K562 (cell line): Measurements from ENCODE around the gene ICAM1. TPM values are rescaled to one million over a fixed set of nuclear protein-coding genes. Genes with fewer than 3 reads are reported as not detected.
A peak's percentile ranks its signal among the peaks of the same experiment; 100 is the strongest.

Experiments
- CTCFL ChIP-seq: IDR thresholded peaks from 2 replicates; pipeline ENCODE4 v1.6.1; 2011; ENCODE audit warnings: borderline replicate concordance, low read depth, mild to moderate bottlenecking, moderate library complexity, low read length; ENCODE audit not compliant: insufficient read depth, poor library complexity, severe bottlenecking
- EGR1 ChIP-seq: fragments of 450-650 bp; conservative IDR thresholded peaks from 2 replicates; pipeline ENCODE4 v1.6.1; 2017; ENCODE audit warnings: mild to moderate bottlenecking
- HMG20A ChIP-seq: fragments of 450-650 bp; formaldehyde crosslinking; conservative IDR thresholded peaks from 2 replicates; pipeline ENCODE4 v1.4.0; 2020; ENCODE audit warnings: mild to moderate bottlenecking, mixed read lengths
- MYNN ChIP-seq, 2 experiments: sonication (generic); formaldehyde crosslinking in 1 of 2; IDR thresholded peaks; 2 replicates each; pipeline versions ENCODE4 v1.5.0 to v1.6.1; 2016 to 2020; ENCODE audit warnings: antibody characterized with exemption in 1 of 2, missing genetic modification reagents in 1 of 2
- NFE2 ChIP-seq: IDR thresholded peaks from 2 replicates; pipeline ENCODE4 v1.6.1; 2014; ENCODE audit warnings: antibody characterized with exemption, low read depth
- POLR2A ChIP-seq: fragments of 450-650 bp; conservative IDR thresholded peaks from 2 replicates; pipeline ENCODE4 v1.6.1; 2016
- POLR2G ChIP-seq: fragments of 200-400 bp; formaldehyde crosslinking; IDR thresholded peaks from 2 replicates; pipeline ENCODE4 v1.6.1; 2017; ENCODE audit warnings: low read depth, mild to moderate bottlenecking, antibody characterized with exemption, low read length, moderate library complexity
- PRDM10 ChIP-seq: fragments of 450-650 bp; IDR thresholded peaks from 2 replicates; pipeline ENCODE4 v1.6.1; 2018; ENCODE audit not compliant: partially characterized antibody
- RBFOX2 ChIP-seq: fragments of 200-400 bp; formaldehyde crosslinking; IDR thresholded peaks from 2 replicates; pipeline ENCODE4 v1.6.1; 2017; ENCODE audit warnings: low read depth, mild to moderate bottlenecking, low read length, moderate library complexity
- TCF3 ChIP-seq: sonication (generic); formaldehyde crosslinking; IDR thresholded peaks from 2 replicates; pipeline ENCODE4 v1.4.0; 2020; ENCODE audit warnings: mild to moderate bottlenecking, missing genetic modification reagents
- polyA plus RNA-seq, 8 experiments: library from polyadenylated mRNA; depleted of rRNA in 4 of 8; stranded (reverse) in 5 of 8; unstranded in 3 of 8; fragments of >200 nt; fragmentation: Nextera tagmentation in 2 of 8; fragmentation: Illumina TruSeq in 1 of 8; extraction: Ambion mirVana in 2 of 8; extraction: Trizol in 1 of 8; gene quantifications; 2 replicates each; pipeline versions ENCODE4 v1.2.1 to v1.2.3, GENCODE V29; 2011 to 2014; ENCODE audit warnings: inconsistent platforms in 1 of 8, missing spikeins in 1 of 8
- total RNA-seq, 7 experiments: library from RNA; depleted of rRNA in 6 of 7; stranded (reverse); fragments of >200 nt in 6 of 7; fragmentation: Illumina TruSeq in 2 of 7; extraction: Trizol in 2 of 7; gene quantifications; 2 replicates each; pipeline versions ENCODE4 v1.2.1 to v1.2.3, GENCODE V29; 2011 to 2021; ENCODE audit warnings: low replicate concordance in 1 of 7
- TF ChIP-seq, protein P1 (sequence below), 2 experiments: fragments of 450-650 bp; formaldehyde crosslinking in 1 of 2; IDR thresholded peaks; 2 replicates each; pipeline versions ENCODE4 v1.4.0 to v1.6.1; 2014 to 2020; ENCODE audit warnings: mild to moderate bottlenecking in 2 of 2, borderline replicate concordance in 1 of 2, low read depth in 1 of 2

The ICAM1 gene
- total and polyA plus RNA-seq, 9 of the 15 experiments (the other 6 are each of a cell fraction or from before 2014, with no cell fraction given): 2.3 to 24.4 (median 13.4) TPM

DNA sequence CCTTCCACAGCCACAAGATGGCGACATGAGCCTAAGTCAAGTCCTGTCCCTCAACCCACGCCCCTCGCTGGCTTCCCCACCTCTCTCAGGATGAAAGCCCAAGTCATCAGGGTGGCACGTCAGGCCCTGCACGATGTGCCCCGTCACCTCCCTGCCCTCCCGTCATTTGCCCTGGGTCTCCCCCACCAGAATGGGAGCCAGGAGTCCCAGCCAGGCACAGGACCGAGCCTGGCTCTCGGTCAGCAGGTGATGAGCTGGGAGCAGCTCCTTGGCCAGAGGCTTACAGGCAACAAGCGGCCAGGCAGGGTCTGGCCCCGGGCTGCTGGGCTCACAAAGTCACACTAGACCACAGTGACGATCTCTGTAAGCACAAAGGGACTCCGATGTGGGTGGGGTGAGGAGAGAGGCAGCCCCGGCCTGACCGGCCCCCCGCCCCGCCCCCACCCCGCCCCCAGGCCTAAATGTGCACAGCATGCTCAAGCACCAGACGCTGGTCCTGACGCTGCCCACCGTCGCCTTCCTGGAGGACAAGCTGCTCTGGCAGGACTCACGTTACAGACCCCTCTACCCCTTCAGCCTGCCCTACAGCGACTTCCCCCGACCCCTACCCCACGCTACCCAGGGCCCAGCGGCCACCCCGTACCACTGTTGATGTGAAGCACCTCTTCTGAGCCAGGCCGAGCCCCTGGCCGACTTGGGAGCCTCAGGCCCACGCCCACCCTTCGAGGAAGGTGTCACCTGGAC is 11.6 kb upstream of the ICAM1 start (continued):
- TF ChIP-seq CTCFL: peak; percentile 76
- TF ChIP-seq POLR2G: peak; percentile 66
- no peak for TF ChIP-seq HMG20A (CRISPR knock-in tag)
- no peak for TF ChIP-seq NFE2
- TF ChIP-seq PRDM10: no peak
- TF ChIP-seq RBFOX2: peak; percentile 61; the same call in 1 of the 2 replicates
- peak; percentile 66; the same call in 1 of the 2 replicates for TF ChIP-seq MYNN (IDR thresholded peaks at IDR 0.05)
- no peak for TF ChIP-seq MYNN (CRISPR knock-in tag; IDR thresholded peaks at IDR 0.05)
- no peak for TF ChIP-seq TCF3
- TF ChIP-seq POLR2A: peak; percentile 40; the same call in 1 of the 2 replicates
- peak; percentile 60; the same call in 1 of the 2 replicates for TF ChIP-seq EGR1
- TF ChIP-seq, protein P1, sequence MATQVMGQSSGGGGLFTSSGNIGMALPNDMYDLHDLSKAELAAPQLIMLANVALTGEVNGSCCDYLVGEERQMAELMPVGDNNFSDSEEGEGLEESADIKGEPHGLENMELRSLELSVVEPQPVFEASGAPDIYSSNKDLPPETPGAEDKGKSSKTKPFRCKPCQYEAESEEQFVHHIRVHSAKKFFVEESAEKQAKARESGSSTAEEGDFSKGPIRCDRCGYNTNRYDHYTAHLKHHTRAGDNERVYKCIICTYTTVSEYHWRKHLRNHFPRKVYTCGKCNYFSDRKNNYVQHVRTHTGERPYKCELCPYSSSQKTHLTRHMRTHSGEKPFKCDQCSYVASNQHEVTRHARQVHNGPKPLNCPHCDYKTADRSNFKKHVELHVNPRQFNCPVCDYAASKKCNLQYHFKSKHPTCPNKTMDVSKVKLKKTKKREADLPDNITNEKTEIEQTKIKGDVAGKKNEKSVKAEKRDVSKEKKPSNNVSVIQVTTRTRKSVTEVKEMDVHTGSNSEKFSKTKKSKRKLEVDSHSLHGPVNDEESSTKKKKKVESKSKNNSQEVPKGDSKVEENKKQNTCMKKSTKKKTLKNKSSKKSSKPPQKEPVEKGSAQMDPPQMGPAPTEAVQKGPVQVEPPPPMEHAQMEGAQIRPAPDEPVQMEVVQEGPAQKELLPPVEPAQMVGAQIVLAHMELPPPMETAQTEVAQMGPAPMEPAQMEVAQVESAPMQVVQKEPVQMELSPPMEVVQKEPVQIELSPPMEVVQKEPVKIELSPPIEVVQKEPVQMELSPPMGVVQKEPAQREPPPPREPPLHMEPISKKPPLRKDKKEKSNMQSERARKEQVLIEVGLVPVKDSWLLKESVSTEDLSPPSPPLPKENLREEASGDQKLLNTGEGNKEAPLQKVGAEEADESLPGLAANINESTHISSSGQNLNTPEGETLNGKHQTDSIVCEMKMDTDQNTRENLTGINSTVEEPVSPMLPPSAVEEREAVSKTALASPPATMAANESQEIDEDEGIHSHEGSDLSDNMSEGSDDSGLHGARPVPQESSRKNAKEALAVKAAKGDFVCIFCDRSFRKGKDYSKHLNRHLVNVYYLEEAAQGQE (IDR thresholded peaks at IDR 0.05; ENCODE audit: borderline replicate concordance): peak; percentile 44; the same call in 1 of the 2 replicates
- TF ChIP-seq, protein P1 (CRISPR knock-in tag; IDR thresholded peaks at IDR 0.05; ENCODE audit: low read depth): no peak
